ENCODE measurements around the gene SRSF2.
"Not testable (repeated sequence)": the region's sequence is repeated elsewhere in the genome, so short reads cannot be mapped to it uniquely, and the experiment has no call there.

SRSF2 gene

GRCh38 chr17:76701471-76701967 lies 35.6 kb downstream of the SRSF2 start:
- no peak overlapping the region for H3K4me3 ChIP-seq (ENCODE audit: low read depth, low read length)
- DNase-seq (ENCODE audit: low read depth): no peak
- TF ChIP-seq CTCF (conservative IDR thresholded peaks at IDR 0.05; ENCODE audit: low read depth, low read length): no peak

- TF ChIP-seq CTCF (conservative IDR thresholded peaks at IDR 0.05; ENCODE audit: low read depth, low read length): no peak
- peak; percentile 81 for DNase-seq (ENCODE audit: low read depth)
- peak overlapping the region; percentile 40 for H3K4me3 ChIP-seq (ENCODE audit: low read depth, low read length)
Measured at GRCh38 chr17:76700617-76701470, 36.3 kb downstream of the SRSF2 start.

- no peak overlapping the region for H3K4me3 ChIP-seq (ENCODE audit: low read depth, low read length)
- no peak for TF ChIP-seq CTCF (conservative IDR thresholded peaks at IDR 0.05; ENCODE audit: low read depth, low read length)
- no peak for DNase-seq (ENCODE audit: low read depth)
Measured at GRCh38 chr17:76700270-76700616, 36.9 kb downstream of the SRSF2 start.

- not testable (repeated sequence) for H3K4me3 ChIP-seq (ENCODE audit: low read depth, low read length); DNase-seq (ENCODE audit: low read depth)
Measured at GRCh38 chr17:76698466-76698977, 38.6 kb downstream of the SRSF2 start.

GRCh38 chr17:76697702-76698465 lies 39.2 kb downstream of the SRSF2 start:
- no peak overlapping the region for H3K4me3 ChIP-seq (ENCODE audit: low read depth, low read length)
- TF ChIP-seq CTCF (conservative IDR thresholded peaks at IDR 0.05; ENCODE audit: low read depth, low read length): no peak
- DNase-seq (ENCODE audit: low read depth): no peak

GRCh38 chr17:76696763-76697701 lies 40.1 kb downstream of the SRSF2 start:
- no peak overlapping the region for H3K4me3 ChIP-seq (ENCODE audit: low read depth, low read length)
- no peak for DNase-seq (ENCODE audit: low read depth)
- no peak for TF ChIP-seq CTCF (conservative IDR thresholded peaks at IDR 0.05; ENCODE audit: low read depth, low read length)
